ENCODE results near the gene NCEH1. TPM values are rescaled to one million over a fixed set of nuclear protein-coding genes. Genes with fewer than 3 reads are reported as not detected.
A peak's percentile ranks its signal among the peaks of the same experiment; 100 is the strongest.

NCEH1 gene
- total and polyA plus RNA-seq, 10 of the 15 experiments (the other 5 are each of a cell fraction or from before 2014, with no cell fraction given): 1.8 to 8.1 (median 4.5) TPM

DNA sequence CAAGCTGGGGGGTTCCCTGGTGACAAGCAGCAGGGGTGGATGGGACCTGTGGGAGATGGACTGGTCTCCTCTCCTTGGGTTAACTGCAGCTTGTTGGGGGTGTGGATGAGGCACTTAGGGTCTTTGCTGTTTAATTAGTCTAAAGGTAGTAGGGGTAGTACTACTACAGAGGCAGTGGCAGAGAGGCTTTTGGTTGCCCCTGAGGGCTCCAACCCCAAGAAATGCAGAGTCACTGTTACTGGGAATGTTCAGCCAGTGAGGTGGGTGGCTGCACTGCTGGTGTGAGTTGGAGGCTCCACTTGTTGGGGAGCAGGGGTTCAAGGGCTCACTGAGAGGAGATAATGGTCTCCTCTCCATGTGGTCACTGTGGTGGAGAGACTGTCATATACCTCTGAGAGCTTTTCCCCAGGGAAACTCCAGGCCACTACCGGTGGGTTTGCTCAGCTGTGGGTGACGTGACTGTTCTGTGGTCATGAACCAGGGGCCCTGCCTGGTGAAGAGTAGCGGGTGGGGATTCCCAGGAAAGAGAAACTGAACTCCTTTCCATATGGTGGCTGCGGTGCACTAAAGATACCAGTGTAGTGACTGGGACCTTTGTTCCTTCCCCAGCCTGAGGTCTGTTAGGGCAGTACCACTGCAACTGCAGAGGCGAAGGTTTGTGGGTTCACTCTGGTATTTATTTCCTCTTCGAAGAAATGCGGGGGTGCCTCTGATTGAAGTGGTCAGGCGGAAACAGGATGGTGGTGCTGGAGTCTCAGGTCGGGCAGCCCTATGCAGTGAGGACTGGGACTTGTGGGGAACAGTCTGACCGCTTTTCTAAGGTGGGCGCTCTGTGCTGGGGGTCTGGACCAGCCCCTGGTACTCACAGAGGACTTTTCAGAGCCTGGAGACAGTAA, 118.7 kb downstream of the NCEH1 start (continued):
- TF ChIP-seq, protein P1, sequence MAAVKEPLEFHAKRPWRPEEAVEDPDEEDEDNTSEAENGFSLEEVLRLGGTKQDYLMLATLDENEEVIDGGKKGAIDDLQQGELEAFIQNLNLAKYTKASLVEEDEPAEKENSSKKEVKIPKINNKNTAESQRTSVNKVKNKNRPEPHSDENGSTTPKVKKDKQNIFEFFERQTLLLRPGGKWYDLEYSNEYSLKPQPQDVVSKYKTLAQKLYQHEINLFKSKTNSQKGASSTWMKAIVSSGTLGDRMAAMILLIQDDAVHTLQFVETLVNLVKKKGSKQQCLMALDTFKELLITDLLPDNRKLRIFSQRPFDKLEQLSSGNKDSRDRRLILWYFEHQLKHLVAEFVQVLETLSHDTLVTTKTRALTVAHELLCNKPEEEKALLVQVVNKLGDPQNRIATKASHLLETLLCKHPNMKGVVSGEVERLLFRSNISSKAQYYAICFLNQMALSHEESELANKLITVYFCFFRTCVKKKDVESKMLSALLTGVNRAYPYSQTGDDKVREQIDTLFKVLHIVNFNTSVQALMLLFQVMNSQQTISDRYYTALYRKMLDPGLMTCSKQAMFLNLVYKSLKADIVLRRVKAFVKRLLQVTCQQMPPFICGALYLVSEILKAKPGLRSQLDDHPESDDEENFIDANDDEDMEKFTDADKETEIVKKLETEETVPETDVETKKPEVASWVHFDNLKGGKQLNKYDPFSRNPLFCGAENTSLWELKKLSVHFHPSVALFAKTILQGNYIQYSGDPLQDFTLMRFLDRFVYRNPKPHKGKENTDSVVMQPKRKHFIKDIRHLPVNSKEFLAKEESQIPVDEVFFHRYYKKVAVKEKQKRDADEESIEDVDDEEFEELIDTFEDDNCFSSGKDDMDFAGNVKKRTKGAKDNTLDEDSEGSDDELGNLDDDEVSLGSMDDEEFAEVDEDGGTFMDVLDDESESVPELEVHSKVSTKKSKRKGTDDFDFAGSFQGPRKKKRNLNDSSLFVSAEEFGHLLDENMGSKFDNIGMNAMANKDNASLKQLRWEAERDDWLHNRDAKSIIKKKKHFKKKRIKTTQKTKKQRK (IDR thresholded peaks at IDR 0.05; ENCODE audit: low read depth, low read length): no peak
- TF ChIP-seq KAT2A (conservative IDR thresholded peaks at IDR 0.05; ENCODE audit: control insufficient read depth, low read depth, low read length) (no peak), FOXM1 (IDR thresholded peaks at IDR 0.05; ENCODE audit: low read depth, low read length) (peak; percentile 99), NR2F1 (conservative IDR thresholded peaks at IDR 0.05) (peak; percentile 94), TCF7 (IDR thresholded peaks at IDR 0.05; ENCODE audit: borderline replicate concordance) (peak; percentile 99), BRCA1 (IDR thresholded peaks at IDR 0.05; ENCODE audit: low read depth, low read length) (no peak), EED (IDR thresholded peaks at IDR 0.05; ENCODE audit: low read depth) (peak; percentile 100), ATF7 (IDR thresholded peaks at IDR 0.05; ENCODE audit: low read depth) (peak; percentile 97), HDGF (IDR thresholded peaks at IDR 0.05) (peak; percentile 39; the same call in 1 of the 2 replicates), MEF2B (IDR thresholded peaks at IDR 0.05; ENCODE audit: partially characterized antibody, poor library complexity, severe bottlenecking) (peak; percentile 98), PAX5 (IDR thresholded peaks at IDR 0.05; ENCODE audit: borderline replicate concordance, low read depth, low read length) (peak; percentile 99), EP300 (IDR thresholded peaks at IDR 0.05; ENCODE audit: borderline replicate concordance in 1 of 2, control insufficient read depth in 1 of 2, low read depth in 2 of 2, low read length in 2 of 2) (peak; percentile 96 to 98), CHD2 (IDR thresholded peaks at IDR 0.05; ENCODE audit: borderline replicate concordance, low read depth, low read length) (peak; percentile 72), NR2C1 (IDR thresholded peaks at IDR 0.05) (no peak), TBL1XR1 (IDR thresholded peaks at IDR 0.05; ENCODE audit: low read depth, low read length) (peak; percentile 100), RB1 (IDR thresholded peaks at IDR 0.05; ENCODE audit: borderline replicate concordance) (peak; percentile 34; the same call in 1 of the 2 replicates)
- TF ChIP-seq, protein P2, sequence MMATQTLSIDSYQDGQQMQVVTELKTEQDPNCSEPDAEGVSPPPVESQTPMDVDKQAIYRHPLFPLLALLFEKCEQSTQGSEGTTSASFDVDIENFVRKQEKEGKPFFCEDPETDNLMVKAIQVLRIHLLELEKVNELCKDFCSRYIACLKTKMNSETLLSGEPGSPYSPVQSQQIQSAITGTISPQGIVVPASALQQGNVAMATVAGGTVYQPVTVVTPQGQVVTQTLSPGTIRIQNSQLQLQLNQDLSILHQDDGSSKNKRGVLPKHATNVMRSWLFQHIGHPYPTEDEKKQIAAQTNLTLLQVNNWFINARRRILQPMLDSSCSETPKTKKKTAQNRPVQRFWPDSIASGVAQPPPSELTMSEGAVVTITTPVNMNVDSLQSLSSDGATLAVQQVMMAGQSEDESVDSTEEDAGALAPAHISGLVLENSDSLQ (IDR thresholded peaks at IDR 0.05): peak; percentile 58; the same call in 1 of the 2 replicates
- TF ChIP-seq, protein P3, sequence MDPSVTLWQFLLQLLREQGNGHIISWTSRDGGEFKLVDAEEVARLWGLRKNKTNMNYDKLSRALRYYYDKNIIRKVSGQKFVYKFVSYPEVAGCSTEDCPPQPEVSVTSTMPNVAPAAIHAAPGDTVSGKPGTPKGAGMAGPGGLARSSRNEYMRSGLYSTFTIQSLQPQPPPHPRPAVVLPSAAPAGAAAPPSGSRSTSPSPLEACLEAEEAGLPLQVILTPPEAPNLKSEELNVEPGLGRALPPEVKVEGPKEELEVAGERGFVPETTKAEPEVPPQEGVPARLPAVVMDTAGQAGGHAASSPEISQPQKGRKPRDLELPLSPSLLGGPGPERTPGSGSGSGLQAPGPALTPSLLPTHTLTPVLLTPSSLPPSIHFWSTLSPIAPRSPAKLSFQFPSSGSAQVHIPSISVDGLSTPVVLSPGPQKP (IDR thresholded peaks at IDR 0.05; ENCODE audit: low read depth, low read length): peak; percentile 60; the same call in 1 of the 2 replicates
- TF ChIP-seq, protein P4, sequence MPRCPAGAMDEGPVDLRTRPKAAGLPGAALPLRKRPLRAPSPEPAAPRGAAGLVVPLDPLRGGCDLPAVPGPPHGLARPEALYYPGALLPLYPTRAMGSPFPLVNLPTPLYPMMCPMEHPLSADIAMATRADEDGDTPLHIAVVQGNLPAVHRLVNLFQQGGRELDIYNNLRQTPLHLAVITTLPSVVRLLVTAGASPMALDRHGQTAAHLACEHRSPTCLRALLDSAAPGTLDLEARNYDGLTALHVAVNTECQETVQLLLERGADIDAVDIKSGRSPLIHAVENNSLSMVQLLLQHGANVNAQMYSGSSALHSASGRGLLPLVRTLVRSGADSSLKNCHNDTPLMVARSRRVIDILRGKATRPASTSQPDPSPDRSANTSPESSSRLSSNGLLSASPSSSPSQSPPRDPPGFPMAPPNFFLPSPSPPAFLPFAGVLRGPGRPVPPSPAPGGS (IDR thresholded peaks at IDR 0.05; ENCODE audit: borderline replicate concordance, insufficient read depth, low read depth, low read length, poor library complexity, severe bottlenecking): peak; percentile 96
- TF ChIP-seq, protein P5, sequence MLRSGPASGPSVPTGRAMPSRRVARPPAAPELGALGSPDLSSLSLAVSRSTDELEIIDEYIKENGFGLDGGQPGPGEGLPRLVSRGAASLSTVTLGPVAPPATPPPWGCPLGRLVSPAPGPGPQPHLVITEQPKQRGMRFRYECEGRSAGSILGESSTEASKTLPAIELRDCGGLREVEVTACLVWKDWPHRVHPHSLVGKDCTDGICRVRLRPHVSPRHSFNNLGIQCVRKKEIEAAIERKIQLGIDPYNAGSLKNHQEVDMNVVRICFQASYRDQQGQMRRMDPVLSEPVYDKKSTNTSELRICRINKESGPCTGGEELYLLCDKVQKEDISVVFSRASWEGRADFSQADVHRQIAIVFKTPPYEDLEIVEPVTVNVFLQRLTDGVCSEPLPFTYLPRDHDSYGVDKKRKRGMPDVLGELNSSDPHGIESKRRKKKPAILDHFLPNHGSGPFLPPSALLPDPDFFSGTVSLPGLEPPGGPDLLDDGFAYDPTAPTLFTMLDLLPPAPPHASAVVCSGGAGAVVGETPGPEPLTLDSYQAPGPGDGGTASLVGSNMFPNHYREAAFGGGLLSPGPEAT (IDR thresholded peaks at IDR 0.05; ENCODE audit: low read depth): peak; percentile 98
